PFSK-1 (cell line): Measurements from ENCODE around the gene SBF1.

Experiments
- FOXP2 ChIP-seq: optimal IDR thresholded peaks from 2 replicates; pipeline ENCODE3; 2011; ENCODE audit warnings: borderline replicate concordance, control low read depth, inconsistent platforms; ENCODE audit not compliant: insufficient read depth; ENCODE audit errors: extremely low read length, extremely low read depth
- TF ChIP-seq, protein P1 (sequence below), 2 experiments: IDR thresholded peaks; 2 replicates each; pipeline versions ENCODE4 v1.6.1 to v1.8.0; 2011 to 2012; ENCODE audit warnings: low read depth in 2 of 2, low read length in 2 of 2, control low read depth in 1 of 2, inconsistent platforms in 1 of 2, mild to moderate bottlenecking in 1 of 2, moderate library complexity in 1 of 2; ENCODE audit not compliant: insufficient read depth in 1 of 2

DNA sequence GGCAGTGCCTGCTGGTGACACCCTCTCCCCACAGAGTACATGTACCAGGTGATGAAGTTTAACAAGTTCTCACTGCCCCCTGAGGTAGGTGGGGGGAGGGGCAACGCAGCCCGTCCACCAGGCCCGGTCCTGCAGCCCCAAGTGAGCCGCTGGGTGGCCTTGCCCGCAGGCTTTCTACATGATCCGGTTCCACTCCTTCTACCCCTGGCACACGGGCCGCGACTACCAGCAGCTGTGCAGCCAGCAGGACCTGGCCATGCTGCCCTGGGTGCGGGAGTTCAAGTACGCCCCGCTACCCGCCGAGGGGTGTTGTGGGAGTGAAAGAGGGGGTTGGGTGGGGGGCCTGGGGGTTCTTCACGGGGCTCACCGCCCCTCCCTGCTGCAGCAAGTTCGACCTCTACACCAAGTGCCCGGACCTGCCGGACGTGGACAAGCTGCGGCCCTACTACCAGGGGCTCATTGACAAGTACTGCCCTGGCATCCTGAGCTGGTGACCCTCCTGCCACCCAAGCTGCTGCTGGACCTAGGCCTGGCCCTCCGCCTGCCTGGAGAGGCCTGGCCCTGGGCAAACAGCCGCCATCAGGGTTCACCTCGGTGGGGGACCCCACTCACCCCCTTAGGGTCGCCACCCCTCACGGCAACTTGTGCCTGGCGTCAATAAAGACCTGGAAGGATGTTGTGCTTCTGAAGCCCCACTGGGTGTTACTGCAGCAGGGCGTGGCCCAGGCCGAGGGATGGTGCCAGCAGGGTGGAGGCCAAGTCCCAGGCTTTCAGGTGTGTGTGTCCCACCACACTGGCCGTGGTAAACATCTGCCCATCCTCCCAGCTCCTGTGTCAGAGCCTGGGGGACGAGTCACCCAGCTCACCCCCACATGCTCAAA is 14.8 kb upstream of the SBF1 start:
- TF ChIP-seq, protein P1, sequence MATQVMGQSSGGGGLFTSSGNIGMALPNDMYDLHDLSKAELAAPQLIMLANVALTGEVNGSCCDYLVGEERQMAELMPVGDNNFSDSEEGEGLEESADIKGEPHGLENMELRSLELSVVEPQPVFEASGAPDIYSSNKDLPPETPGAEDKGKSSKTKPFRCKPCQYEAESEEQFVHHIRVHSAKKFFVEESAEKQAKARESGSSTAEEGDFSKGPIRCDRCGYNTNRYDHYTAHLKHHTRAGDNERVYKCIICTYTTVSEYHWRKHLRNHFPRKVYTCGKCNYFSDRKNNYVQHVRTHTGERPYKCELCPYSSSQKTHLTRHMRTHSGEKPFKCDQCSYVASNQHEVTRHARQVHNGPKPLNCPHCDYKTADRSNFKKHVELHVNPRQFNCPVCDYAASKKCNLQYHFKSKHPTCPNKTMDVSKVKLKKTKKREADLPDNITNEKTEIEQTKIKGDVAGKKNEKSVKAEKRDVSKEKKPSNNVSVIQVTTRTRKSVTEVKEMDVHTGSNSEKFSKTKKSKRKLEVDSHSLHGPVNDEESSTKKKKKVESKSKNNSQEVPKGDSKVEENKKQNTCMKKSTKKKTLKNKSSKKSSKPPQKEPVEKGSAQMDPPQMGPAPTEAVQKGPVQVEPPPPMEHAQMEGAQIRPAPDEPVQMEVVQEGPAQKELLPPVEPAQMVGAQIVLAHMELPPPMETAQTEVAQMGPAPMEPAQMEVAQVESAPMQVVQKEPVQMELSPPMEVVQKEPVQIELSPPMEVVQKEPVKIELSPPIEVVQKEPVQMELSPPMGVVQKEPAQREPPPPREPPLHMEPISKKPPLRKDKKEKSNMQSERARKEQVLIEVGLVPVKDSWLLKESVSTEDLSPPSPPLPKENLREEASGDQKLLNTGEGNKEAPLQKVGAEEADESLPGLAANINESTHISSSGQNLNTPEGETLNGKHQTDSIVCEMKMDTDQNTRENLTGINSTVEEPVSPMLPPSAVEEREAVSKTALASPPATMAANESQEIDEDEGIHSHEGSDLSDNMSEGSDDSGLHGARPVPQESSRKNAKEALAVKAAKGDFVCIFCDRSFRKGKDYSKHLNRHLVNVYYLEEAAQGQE (IDR thresholded peaks at IDR 0.05; ENCODE audit: insufficient read depth in 1 of 2, low read depth in 2 of 2, low read length in 2 of 2), result no peak
- no peak for TF ChIP-seq FOXP2
